BLaER1 (cell line): Measurements from ENCODE around the gene NVL.

Experiments
- H3K27ac ChIP-seq: shearing (Covaris generic); formaldehyde crosslinking; 2 replicates; pipeline ENCODE4 v1.8.1; 2022
- H3K27me3 ChIP-seq: shearing (Covaris generic); formaldehyde crosslinking; 2 replicates; pipeline ENCODE4 v1.8.1; 2022
- H3K36me3 ChIP-seq: shearing (Covaris generic); formaldehyde crosslinking; 2 replicates; pipeline ENCODE4 v1.8.1; 2022
- H3K4me1 ChIP-seq: shearing (Covaris generic); formaldehyde crosslinking; 2 replicates; pipeline ENCODE4 v1.8.1; 2022
- H3K4me2 ChIP-seq: shearing (Covaris generic); formaldehyde crosslinking; 2 replicates; pipeline ENCODE4 v1.8.1; 2022
- H3K4me3 ChIP-seq: shearing (Covaris generic); formaldehyde crosslinking; 2 replicates; pipeline ENCODE4 v1.8.1; 2022
- H3K9ac ChIP-seq: shearing (Covaris generic); formaldehyde crosslinking; 2 replicates; pipeline ENCODE4 v1.8.1; 2022
- H3K9me3 ChIP-seq: shearing (Covaris generic); formaldehyde crosslinking; 2 replicates; pipeline ENCODE4 v1.8.1; 2022
- H4K20me1 ChIP-seq: shearing (Covaris generic); formaldehyde crosslinking; 2 replicates; pipeline ENCODE4 v1.8.1; 2022
- Cebpa-rat ChIP-seq: shearing (Covaris generic); IDR thresholded peaks from 2 replicates; pipeline ENCODE4 v1.8.1; 2022

Gene NVL

DNA sequence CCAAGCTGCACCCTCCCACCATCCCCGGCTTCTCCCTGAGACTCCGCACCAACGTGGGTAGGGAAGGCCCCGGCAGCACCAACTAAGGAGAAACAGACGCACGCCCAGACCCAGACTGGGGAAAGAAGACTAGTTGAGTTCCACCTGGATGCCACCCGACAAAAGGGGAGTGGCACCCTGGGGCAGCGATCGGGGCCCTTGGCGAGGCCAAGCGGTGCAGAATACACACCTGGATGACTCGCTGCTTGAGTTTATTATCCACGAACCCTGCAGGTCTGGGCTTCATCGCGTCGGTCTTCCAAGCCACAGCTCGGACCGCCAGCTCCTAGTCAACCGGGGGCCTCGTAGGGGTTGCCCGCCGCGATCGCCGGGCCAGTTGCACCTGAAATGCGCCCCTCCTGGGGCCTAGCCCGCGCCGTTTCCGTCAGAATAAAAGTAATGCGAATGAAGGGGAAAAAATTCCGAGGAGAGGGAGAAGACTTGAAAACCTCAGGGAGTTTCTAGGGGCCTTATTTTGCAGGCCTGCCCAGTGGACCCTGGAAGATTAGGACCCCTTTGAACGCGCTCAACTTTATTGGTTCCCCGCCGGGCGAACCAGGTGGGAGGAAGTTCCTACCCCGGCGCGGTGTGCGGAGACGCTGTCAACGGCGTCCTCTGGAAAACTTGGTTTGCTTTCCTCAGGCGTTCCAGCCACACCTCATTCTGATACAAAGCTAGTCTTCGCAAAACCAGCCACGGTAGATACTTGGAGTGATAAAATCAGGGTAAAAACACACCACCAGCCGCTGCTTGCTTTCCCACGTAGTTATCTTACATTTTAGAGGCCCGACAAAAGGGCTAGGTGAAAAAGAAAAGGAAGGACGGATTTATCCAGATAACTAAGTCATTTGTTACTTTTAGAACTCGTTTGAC lies at the start of gene NVL:
NVL (minus strand) TSS at position 331 of the 912 bp plus-strand sequence; CDS start at position 286, 45 bp downstream.
- no peak for TF ChIP-seq Cebpa-rat
- peak within 1 kb of the TSS; percentile 81 for H3K4me3 ChIP-seq

DNA sequence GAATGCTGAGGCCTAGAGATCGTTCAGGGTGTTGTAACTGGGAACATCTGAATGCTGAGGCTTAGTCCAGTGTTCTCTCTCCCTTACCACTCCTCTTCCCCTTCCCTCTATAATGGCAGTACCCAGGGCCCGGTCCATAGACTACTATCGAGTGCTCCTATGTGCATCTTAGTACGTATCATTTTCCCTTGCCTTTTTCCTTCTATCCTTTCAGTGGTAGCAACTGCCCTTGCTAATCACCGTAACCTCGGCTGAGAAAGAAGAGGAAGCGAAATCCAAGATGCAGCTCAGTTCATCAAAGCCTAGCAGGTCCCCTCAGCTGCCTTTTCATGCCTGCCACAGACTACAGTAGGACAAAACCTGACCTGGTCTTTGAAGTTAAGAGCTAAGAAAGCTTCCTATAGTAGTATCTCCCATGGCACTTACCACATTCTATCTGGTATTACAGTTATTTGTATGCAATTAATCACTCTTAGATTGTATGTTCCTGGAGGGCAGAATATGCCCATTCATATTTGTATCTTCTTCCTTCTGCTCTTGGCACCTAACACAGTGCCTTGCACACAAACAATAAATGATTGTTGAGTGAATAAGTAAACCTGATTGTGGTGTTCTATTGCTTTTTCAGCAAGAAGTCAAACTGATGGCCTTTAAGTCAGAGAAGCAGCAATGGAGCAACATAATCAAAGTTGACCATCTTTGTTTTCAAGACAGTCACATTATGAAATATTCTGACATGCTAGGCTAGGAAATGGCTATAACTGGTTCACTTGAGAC lies 49.1 kb upstream of the NVL start:
- Histone ChIP-seq H3K4me2 (peak overlapping the region; percentile 59), H4K20me1 (peaks cover 56% of the 10 kb centered on the region), H3K27me3 (no peaks in the 10 kb centered on the region), H3K4me1 (peaks cover 22% of the 10 kb centered on the region), H3K9ac (no peak overlapping the region), H3K9me3 (no peaks in the 10 kb centered on the region), H3K4me3 (no peak overlapping the region), H3K27ac (no peak overlapping the region), H3K36me3 (peaks cover 52% of the 10 kb centered on the region)
- no peak for TF ChIP-seq Cebpa-rat

More for the DNA sequence above, at the start of gene NVL:
- H3K27ac ChIP-seq = peak within 1 kb of the TSS; percentile 97
- no peaks in the 10 kb centered on the region for H3K27me3 ChIP-seq
- peak within 1 kb of the TSS; percentile 81 for H3K4me2 ChIP-seq
- peaks cover 42% of the 10 kb centered on the region for H3K4me1 ChIP-seq
- peak within 1 kb of the TSS; percentile 93 for H3K9ac ChIP-seq
- H4K20me1 ChIP-seq = peaks cover 32% of the 10 kb centered on the region
- H3K9me3 ChIP-seq = no peaks in the 10 kb centered on the region
- peaks cover 25% of the 10 kb centered on the region for H3K36me3 ChIP-seq

DNA sequence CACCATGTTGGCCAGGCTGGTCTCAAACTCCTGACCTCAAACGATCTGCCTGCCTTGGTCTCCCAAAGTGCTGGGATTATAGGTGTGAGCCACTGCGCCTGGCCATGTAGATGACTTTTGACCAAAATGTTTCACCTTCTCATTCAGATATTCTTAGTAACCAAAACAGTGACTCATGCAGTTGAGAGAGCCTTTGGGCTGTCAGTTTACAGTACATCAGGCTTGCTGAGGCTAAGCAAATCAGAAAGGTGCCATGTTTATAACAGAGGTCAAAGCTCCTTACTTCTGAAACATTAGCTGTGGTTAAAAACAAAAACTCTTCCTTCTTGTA lies 47.7 kb upstream of the NVL start:
- H3K9me3 ChIP-seq = no peaks in the 10 kb centered on the region
- no peak for TF ChIP-seq Cebpa-rat
- H3K4me1 ChIP-seq = peaks cover 22% of the 10 kb centered on the region
- H3K4me3 ChIP-seq = no peak overlapping the region
- no peaks in the 10 kb centered on the region for H3K27me3 ChIP-seq
- no peak overlapping the region for H3K9ac ChIP-seq
- peaks cover 70% of the 10 kb centered on the region for H4K20me1 ChIP-seq
- H3K27ac ChIP-seq = no peak overlapping the region
- H3K36me3 ChIP-seq = peaks cover 66% of the 10 kb centered on the region
- no peak overlapping the region for H3K4me2 ChIP-seq

DNA sequence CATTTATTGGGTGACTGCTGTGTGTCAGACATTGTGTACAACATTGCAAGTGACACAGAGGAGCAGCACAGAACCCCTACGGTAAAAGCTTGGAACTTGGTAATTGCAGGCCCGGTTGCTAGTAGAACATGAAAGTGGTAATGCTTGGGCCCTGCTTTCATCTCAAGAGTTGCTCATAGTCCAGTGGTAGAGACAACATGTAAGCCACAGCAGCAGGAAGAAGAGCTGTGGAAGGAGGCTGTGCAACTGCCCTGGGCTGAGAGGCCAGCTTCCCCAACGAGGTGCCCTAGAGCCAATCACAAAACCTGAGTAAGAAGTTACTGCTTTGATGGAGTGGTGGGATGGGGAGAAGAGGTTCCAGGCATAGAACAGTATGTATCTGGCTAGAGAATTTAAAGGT lies 45.1 kb upstream of the NVL start:
- peaks cover 61% of the 10 kb centered on the region for H4K20me1 ChIP-seq
- no peak overlapping the region for H3K4me2 ChIP-seq
- peaks cover 92% of the 10 kb centered on the region for H3K36me3 ChIP-seq
- H3K9ac ChIP-seq = no peak overlapping the region
- H3K9me3 ChIP-seq = no peaks in the 10 kb centered on the region
- TF ChIP-seq Cebpa-rat = no peak
- H3K4me1 ChIP-seq = peaks cover 13% of the 10 kb centered on the region
- no peak overlapping the region for H3K4me3 ChIP-seq
- no peaks in the 10 kb centered on the region for H3K27me3 ChIP-seq
- no peak overlapping the region for H3K27ac ChIP-seq

DNA sequence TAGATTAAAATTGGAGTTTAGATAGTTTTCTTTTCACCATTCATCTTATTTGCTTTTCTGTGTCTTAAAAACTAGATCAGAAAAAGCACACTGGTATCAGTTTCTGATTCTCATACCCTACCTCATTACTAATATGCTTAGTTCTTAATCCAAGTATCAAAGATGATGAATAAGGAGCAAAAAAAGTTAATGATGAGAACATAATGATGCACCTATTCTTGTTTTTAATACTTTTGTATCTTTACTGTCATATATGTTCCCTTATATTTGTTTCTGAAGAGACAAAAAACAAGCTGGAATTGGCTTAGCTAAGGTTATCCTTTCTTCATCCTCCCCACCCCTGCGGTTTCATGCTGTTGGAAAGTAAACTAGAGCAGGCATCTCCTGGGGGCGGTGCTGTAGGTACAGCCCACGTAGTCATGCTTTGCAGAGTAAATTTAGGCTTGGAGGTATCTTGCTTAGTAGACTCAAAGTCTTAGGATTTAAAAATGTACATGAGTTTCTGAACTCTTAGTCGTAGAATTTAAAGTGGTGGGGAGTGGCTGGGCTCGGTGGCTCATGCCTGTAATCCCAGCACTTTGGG lies 43.1 kb upstream of the NVL start:
- Histone ChIP-seq H3K9ac (no peak overlapping the region), H3K9me3 (no peaks in the 10 kb centered on the region), H3K27ac (no peak overlapping the region), H3K36me3 (peaks cover 99% of the 10 kb centered on the region), H4K20me1 (peaks cover 41% of the 10 kb centered on the region), H3K27me3 (no peaks in the 10 kb centered on the region), H3K4me1 (no peaks in the 10 kb centered on the region), H3K4me3 (no peak overlapping the region), H3K4me2 (no peak overlapping the region)
- TF ChIP-seq Cebpa-rat = no peak

DNA sequence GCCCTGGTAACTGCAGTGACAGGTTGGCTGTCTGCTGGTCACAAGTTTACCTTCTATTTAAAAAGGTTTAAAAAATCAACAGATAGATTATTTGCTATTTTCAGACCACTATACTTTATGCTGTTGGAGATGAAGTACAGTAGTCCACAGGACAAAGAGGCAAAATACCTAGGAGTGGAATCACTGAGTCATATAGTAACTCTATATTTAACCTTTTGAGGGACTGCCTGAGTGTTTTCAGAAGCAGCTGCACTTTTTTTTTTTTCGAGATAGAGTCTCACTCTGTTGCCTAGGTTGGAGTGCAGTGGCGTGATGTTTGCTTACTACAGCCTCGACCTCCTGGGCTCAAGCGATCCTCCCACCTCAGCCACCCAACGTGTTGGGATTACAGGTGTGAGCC lies 38.4 kb upstream of the NVL start:
- Histone ChIP-seq H3K36me3 (peaks cover 100% of the 10 kb centered on the region), H3K27ac (no peak overlapping the region), H3K4me1 (peaks cover 5% of the 10 kb centered on the region; the same call in 1 of the 2 replicates), H3K9ac (no peak overlapping the region), H3K27me3 (no peaks in the 10 kb centered on the region), H3K4me2 (no peak overlapping the region), H4K20me1 (peaks cover 37% of the 10 kb centered on the region), H3K9me3 (no peaks in the 10 kb centered on the region), H3K4me3 (no peak overlapping the region)
- no peak for TF ChIP-seq Cebpa-rat

DNA sequence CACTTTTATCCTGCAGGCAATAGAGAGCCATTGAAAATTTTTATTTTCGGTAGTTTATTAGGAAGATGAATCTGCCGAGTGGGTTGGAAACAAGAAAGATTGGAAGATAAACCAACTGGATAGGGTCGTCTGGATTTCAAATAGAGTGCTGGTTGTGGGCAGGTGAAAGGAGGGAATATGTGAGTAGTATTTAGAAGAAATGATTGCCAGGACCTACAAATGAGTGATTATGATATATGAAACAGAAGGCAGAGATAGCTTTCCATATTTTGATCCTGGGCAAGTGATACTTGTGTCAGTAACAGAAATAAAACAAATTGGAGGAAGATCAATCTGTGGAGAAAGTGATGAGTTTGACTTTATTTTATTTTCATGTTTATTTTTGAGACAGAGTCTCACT lies 29.2 kb upstream of the NVL start:
- peak overlapping the region; percentile 86; the same call in 1 of the 2 replicates for H3K4me2 ChIP-seq

DNA sequence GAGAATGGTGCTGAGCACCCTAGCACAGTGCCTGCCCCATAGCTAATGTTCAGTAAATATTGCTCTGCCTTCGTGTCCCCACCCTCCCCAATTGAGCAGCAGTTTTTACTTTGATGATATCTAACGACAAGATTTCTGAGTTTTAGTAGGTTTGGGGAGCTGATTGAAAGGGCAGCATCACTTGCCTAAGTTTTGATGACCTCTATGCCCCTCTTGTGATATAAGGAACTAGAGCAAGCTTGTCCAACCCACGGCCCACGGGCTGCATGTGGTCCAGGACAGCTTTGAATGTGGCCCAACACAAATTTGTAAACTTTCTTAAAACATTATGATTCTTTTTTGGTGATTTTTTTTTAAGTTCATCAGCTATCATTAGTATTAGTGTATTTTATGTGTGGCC lies 28.3 kb upstream of the NVL start:
- peak overlapping the region; percentile 86 for H3K4me3 ChIP-seq
- H3K27ac ChIP-seq = no peak overlapping the region
- H3K9ac ChIP-seq = peak overlapping the region; percentile 86

More for the DNA sequence above, 29.2 kb upstream of the NVL start:
- peaks cover 20% of the 10 kb centered on the region for H3K4me1 ChIP-seq
- no peak overlapping the region for H3K4me3 ChIP-seq
- no peak overlapping the region for H3K27ac ChIP-seq
- H3K27me3 ChIP-seq = no peaks in the 10 kb centered on the region
- H3K9ac ChIP-seq = no peak overlapping the region
- H3K9me3 ChIP-seq = no peaks in the 10 kb centered on the region
- TF ChIP-seq Cebpa-rat = no peak
- H3K36me3 ChIP-seq = peaks cover 41% of the 10 kb centered on the region
- H4K20me1 ChIP-seq = peaks cover 67% of the 10 kb centered on the region

DNA sequence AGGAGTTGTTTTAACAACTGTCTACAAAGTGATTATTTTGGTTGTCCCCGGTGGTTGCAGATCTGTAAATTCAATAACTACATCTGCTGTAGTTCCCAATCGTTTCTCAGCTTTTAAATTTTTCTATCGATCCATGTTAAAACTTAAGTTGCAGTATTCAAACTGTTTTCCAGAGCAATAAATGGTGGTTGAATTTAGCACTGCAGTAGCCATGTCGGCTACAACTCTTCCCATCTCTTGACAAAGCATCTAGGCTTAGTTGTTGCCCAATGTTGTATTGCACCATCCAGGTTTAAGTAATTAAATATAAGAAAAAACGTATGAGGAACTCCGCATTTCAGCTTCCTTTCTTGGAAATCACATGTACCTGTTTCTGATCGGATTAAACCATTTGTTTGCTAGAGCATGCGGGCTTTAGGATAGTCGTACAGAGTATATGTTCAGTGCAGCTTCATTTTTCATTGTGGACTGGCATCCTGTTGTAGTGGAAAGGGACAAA lies 27.7 kb upstream of the NVL start:
- Histone ChIP-seq H4K20me1 (peaks cover 52% of the 10 kb centered on the region), H3K4me2 (peak overlapping the region; percentile 86), H3K4me3 (peak overlapping the region; percentile 86), H3K9me3 (peaks cover 2% of the 10 kb centered on the region; the same call in 1 of the 2 replicates), H3K4me1 (peaks cover 16% of the 10 kb centered on the region), H3K36me3 (peaks cover 27% of the 10 kb centered on the region), H3K9ac (peak overlapping the region; percentile 86), H3K27me3 (no peaks in the 10 kb centered on the region), H3K27ac (peak overlapping the region; percentile 76; the same call in 1 of the 2 replicates)
- no peak for TF ChIP-seq Cebpa-rat

More for the DNA sequence above, 28.3 kb upstream of the NVL start:
- H4K20me1 ChIP-seq = peaks cover 57% of the 10 kb centered on the region
- peak overlapping the region; percentile 86 for H3K4me2 ChIP-seq
- H3K36me3 ChIP-seq = peaks cover 31% of the 10 kb centered on the region
- no peaks in the 10 kb centered on the region for H3K27me3 ChIP-seq
- TF ChIP-seq Cebpa-rat = no peak
- H3K9me3 ChIP-seq = no peaks in the 10 kb centered on the region
- H3K4me1 ChIP-seq = peaks cover 16% of the 10 kb centered on the region
